A673 (cell line): ENCODE measurements around the gene PRKCA. TPM values are rescaled to one million over a fixed set of nuclear protein-coding genes. Genes with fewer than 3 reads are reported as not detected.
"Not testable (repeated sequence)": the region's sequence is repeated elsewhere in the genome, so short reads cannot be mapped to it uniquely, and the experiment has no call there.

Source experiments
- BruUV-seq: library from RNA; stranded (reverse); fragments of 400-500 nt; replicated peaks from 2 replicates; lab custom pipeline; 2021; lab: Mats Ljungman, UMichigan
- CTCF ChIA-PET: fragments of 300-600 bp; sonication (Branson Sonifier 250); formaldehyde crosslinking; loops from one replicate; lab custom pipeline; 2022; ENCODE audit warnings: antibody characterized with exemption; lab: Charles Lee
- POLR2A ChIA-PET: fragments of 300-600 bp; sonication (Branson Sonifier 250); formaldehyde crosslinking; loops from one replicate; lab custom pipeline; 2022; ENCODE audit warnings: antibody characterized with exemption; ENCODE audit not compliant: low non-redundant PET; lab: Charles Lee
- DNase-seq: peaks from one replicate; pipeline ENCODE4 v3.0.0-alpha.2; 2015; ENCODE audit warnings: low spot score
- H3K27ac ChIP-seq: fragments of 200-600 bp; sonication (generic); 2 replicates; pipeline ENCODE4 v1.5.1; 2016; ENCODE audit warnings: mixed run types, low read depth, mild to moderate bottlenecking, mixed read lengths, antibody characterized with exemption, low read length; ENCODE audit not compliant: poor library complexity, severe bottlenecking
- H3K27me3 ChIP-seq: fragments of 200-600 bp; sonication (generic); replicated peaks from 2 replicates; pipeline ENCODE4 v1.6.1; 2017; ENCODE audit warnings: mixed run types, low read depth, mild to moderate bottlenecking, mixed read lengths, antibody characterized with exemption, low read length; ENCODE audit not compliant: insufficient read depth, poor library complexity
- H3K36me3 ChIP-seq: fragments of 200-600 bp; sonication (generic); 2 replicates; pipeline ENCODE4 v1.6.1; 2016; ENCODE audit warnings: mixed run types, mild to moderate bottlenecking, mixed read lengths, antibody characterized with exemption, low read length; ENCODE audit not compliant: insufficient read depth, poor library complexity, severe bottlenecking
- H3K4me1 ChIP-seq: fragments of 200-600 bp; sonication (generic); 2 replicates; pipeline ENCODE4 v1.6.1; 2017; ENCODE audit warnings: mixed run types, mild to moderate bottlenecking, mixed read lengths, antibody characterized with exemption, low read length; ENCODE audit not compliant: insufficient read depth, poor library complexity, severe bottlenecking
- H3K4me3 ChIP-seq: fragments of 200-600 bp; sonication (generic); 2 replicates; pipeline ENCODE4 v1.5.1; 2016; ENCODE audit warnings: low read depth, mixed run types, mild to moderate bottlenecking, mixed read lengths, low read length; ENCODE audit not compliant: poor library complexity, severe bottlenecking
- H3K9me3 ChIP-seq: fragments of 200-600 bp; sonication (generic); 2 replicates; pipeline ENCODE4 v1.6.1; 2016; ENCODE audit warnings: mixed run types, low read depth, mild to moderate bottlenecking, mixed read lengths, antibody characterized with exemption, low read length; ENCODE audit not compliant: poor library complexity, severe bottlenecking
- EZH2 ChIP-seq: fragments of 200-600 bp; sonication (generic); IDR thresholded peaks from 2 replicates; pipeline ENCODE4 v1.6.1; 2017; ENCODE audit warnings: borderline replicate concordance, low read depth, mild to moderate bottlenecking, mixed read lengths, antibody characterized with exemption, low read length; ENCODE audit not compliant: poor library complexity, severe bottlenecking
- intact Hi-C: fragments of 100-400 bp; cut with micrococcal nuclease; formaldehyde crosslinking; loops from one replicate; pipeline ENCODE4 v1.10.0; 2022; ENCODE audit not compliant: unreplicated experiment
- total RNA-seq: library from RNA; stranded (reverse); gene quantifications from 2 replicates; pipeline ENCODE4 v1.2.3, GENCODE V29; 2021
- TF ChIP-seq, protein P1 (sequence below): fragments of 300-800, 200-600 bp; sonication (generic); conservative IDR thresholded peaks from 2 replicates; pipeline ENCODE4 v1.5.1; 2017; ENCODE audit warnings: low read depth, mild to moderate bottlenecking, antibody characterized with exemption, low read length, moderate library complexity, mixed read lengths

Gene PRKCA
- total RNA-seq, 1 experiment from 2014 or later: 16.3 TPM

DNA sequence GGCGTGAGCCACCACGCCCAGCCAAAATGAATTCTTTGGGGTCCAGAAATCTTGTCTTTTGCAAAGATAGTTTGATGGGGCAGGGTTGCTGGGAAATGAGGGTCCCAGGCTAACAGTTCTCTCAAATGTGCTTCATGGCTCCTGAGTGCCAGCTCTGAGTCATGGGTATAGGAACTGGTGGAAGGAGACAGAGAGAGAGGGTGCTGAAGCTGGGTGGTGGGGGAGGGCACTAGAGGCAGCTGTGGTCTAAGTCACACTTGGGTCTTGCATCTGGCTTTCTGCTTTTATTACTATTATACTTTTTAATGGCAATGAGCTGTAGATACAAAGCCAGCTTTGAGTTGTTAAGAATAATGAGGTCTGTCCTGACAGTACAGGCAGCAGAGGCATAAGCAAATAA is 54.6 kb downstream of the PRKCA start:
- intact Hi-C loops: no loop called here
- BruUV-seq: no TSS peak
- no peaks in the 10 kb centered on the region for H3K9me3 ChIP-seq
- DNase-seq: no peak
- no peaks in the 10 kb centered on the region for H3K36me3 ChIP-seq
- no peaks in the 10 kb centered on the region for H3K27me3 ChIP-seq
- TF ChIP-seq, protein P1, sequence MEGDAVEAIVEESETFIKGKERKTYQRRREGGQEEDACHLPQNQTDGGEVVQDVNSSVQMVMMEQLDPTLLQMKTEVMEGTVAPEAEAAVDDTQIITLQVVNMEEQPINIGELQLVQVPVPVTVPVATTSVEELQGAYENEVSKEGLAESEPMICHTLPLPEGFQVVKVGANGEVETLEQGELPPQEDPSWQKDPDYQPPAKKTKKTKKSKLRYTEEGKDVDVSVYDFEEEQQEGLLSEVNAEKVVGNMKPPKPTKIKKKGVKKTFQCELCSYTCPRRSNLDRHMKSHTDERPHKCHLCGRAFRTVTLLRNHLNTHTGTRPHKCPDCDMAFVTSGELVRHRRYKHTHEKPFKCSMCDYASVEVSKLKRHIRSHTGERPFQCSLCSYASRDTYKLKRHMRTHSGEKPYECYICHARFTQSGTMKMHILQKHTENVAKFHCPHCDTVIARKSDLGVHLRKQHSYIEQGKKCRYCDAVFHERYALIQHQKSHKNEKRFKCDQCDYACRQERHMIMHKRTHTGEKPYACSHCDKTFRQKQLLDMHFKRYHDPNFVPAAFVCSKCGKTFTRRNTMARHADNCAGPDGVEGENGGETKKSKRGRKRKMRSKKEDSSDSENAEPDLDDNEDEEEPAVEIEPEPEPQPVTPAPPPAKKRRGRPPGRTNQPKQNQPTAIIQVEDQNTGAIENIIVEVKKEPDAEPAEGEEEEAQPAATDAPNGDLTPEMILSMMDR: no peak
- no peak for TF ChIP-seq EZH2
- H3K4me1 ChIP-seq: peaks cover 22% of the 10 kb centered on the region
- no peak overlapping the region for H3K4me3 ChIP-seq
- ChIA-PET CTCF (no interaction called here), POLR2A (no interaction called here)
- H3K27ac ChIP-seq: no peak overlapping the region

DNA sequence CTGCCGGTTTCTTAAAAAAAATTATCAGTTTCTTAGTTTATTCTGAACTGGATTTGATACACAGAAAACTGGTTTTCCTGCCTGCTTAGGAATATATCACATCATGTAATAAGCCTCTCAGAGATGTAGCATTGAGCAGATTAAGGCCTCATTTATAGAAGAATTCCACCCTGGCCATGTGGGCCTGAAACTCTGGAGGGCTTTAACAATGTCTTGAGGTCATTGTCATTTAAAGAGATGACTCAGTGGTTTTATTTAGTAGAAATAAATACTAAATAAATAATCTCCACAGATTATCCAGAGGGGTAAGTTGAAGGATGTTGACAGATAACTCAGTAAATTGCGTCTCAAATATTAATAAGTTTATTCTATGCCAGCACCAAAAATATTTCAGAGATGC is 56.9 kb downstream of the PRKCA start:
- Histone ChIP-seq H3K27ac (no peak overlapping the region), H3K4me1 (peaks cover 19% of the 10 kb centered on the region), H3K27me3 (no peaks in the 10 kb centered on the region), H3K36me3 (no peaks in the 10 kb centered on the region), H3K9me3 (no peaks in the 10 kb centered on the region), H3K4me3 (no peak overlapping the region)
- ChIA-PET CTCF (no interaction called here), POLR2A (no interaction called here)
- no TSS peak for BruUV-seq
- no peak for TF ChIP-seq EZH2
- TF ChIP-seq, protein P1: no peak
- intact Hi-C loops: no loop called here
- no peak for DNase-seq

DNA sequence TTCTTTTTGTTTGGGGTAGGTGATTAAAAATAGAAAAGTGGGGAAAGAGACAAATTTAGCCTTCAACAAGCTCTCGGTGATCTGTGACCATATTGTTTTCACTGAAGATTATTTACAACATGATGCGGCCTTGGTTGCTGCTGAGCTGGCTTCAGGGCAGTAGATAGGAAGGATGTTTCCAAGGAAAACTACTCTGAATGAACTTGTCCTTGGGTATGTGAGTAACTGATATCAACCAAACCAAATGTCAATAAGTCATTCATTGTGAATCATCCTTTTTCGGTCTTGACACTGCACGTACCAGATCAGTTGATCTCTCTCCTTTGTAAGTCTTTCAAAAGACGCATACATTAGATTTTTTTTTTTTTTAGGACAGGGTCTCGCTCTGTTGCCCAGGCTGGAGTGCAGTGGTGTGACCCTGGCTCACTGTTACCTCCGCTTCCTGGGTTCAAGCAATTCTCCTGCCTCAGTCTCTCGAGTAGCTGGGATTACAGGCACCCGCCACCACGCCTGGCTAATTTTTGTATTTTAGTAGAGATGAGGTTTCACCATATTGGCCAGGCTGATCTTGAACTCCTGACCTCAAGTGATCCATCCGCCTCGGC is 58.6 kb downstream of the PRKCA start:
- H3K27ac ChIP-seq, CTCF ChIA-PET, POLR2A ChIA-PET, intact Hi-C loops, DNase-seq, H3K4me3 ChIP-seq, BruUV-seq, H3K36me3 ChIP-seq, H3K9me3 ChIP-seq, H3K27me3 ChIP-seq: not testable (repeated sequence)
- peaks cover 11% of the 10 kb centered on the region for H3K4me1 ChIP-seq

DNA sequence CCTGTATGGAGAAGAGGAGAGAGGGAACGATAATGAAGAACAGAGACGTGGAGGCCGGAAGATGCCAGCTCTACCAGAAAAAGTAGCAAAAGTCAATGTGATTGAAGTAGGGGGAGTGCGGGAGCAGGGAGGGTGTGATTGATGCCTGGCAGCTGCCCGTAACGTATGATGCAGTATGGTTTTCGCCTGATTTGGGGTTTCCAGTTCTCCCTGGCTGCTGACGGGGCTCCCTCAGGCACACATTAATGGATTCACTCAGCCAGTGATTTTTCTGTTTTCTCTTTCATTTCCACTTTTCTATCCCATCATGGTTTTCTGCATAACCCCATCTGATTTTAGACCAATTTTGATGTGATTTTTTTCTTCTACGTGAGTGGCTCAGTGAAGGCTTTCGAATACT is 62.1 kb downstream of the PRKCA start:
- ChIA-PET POLR2A (no interaction called here), CTCF (no interaction called here)
- Histone ChIP-seq H3K27ac (no peak overlapping the region), H3K27me3 (no peaks in the 10 kb centered on the region), H3K4me1 (peaks cover 14% of the 10 kb centered on the region), H3K9me3 (no peaks in the 10 kb centered on the region), H3K36me3 (no peaks in the 10 kb centered on the region), H3K4me3 (no peak overlapping the region)
- no TSS peak for BruUV-seq
- TF ChIP-seq, protein P1: no peak
- TF ChIP-seq EZH2: no peak
- intact Hi-C loops: no loop called here
- no peak for DNase-seq
